NCI-H748 treated with DMSO at 0.1 percent for 48 hours (cell line): ENCODE results near the gene XPO5.
"Not testable (repeated sequence)": the region's sequence is repeated elsewhere in the genome, so short reads cannot be mapped to it uniquely, and the experiment has no call there.

Experiments
- DNase-seq: peaks from one replicate; lab custom pipeline; 2025; lab: John Stamatoyannopoulos, UW

Gene XPO5

GRCh38 chr6:43575772-43576551, at the start of gene XPO5, which contains the start of gene POLH:
Gene XPO5, minus strand, starts transcription at chr6:43576038. Its CDS starts 174 bp downstream, at chr6:43575864.
Gene POLH, plus strand, starts transcription at chr6:43576185. Its CDS starts 6,135 bp downstream, at chr6:43582320.
- DNase-seq: peak; percentile 91

- DNase-seq: no peak
These were observed 49.7 kb upstream of the XPO5 start for GRCh38 chr6:43625393-43625992.

GRCh38 chr6:43624786-43625288, 49.0 kb upstream of the XPO5 start:
- DNase-seq: no peak

- DNase-seq: no peak
These were observed 48.3 kb upstream of the XPO5 start for GRCh38 chr6:43623880-43624785.

GRCh38 chr6:43622541-43622940, 46.7 kb upstream of the XPO5 start:
- no peak for DNase-seq

GRCh38 chr6:43621836-43622180, 46.0 kb upstream of the XPO5 start:
- no peak for DNase-seq

GRCh38 chr6:43621078-43621835, 45.4 kb upstream of the XPO5 start:
- no peak for DNase-seq

- DNase-seq: no peak
These were observed 41.1 kb upstream of the XPO5 start for GRCh38 chr6:43616725-43617472.

- no peak for DNase-seq
These were observed 38.5 kb upstream of the XPO5 start for GRCh38 chr6:43614396-43614730.

GRCh38 chr6:43613721-43614395, 38.0 kb upstream of the XPO5 start:
- DNase-seq: no peak

GRCh38 chr6:43610431-43610830, 34.6 kb upstream of the XPO5 start:
- DNase-seq: no peak

- no peak for DNase-seq
These were observed 33.6 kb upstream of the XPO5 start for GRCh38 chr6:43609402-43609801.

GRCh38 chr6:43608807-43609206, 33.0 kb upstream of the XPO5 start:
- DNase-seq: no peak

- peak; percentile 81 for DNase-seq
These were observed 32.5 kb upstream of the XPO5 start for GRCh38 chr6:43608310-43608763.

- no peak for DNase-seq
These were observed 30.2 kb upstream of the XPO5 start for GRCh38 chr6:43606019-43606418.

- no peak for DNase-seq
These were observed 28.3 kb upstream of the XPO5 start for GRCh38 chr6:43604174-43604573.

- DNase-seq: no peak
These were observed 24.8 kb upstream of the XPO5 start for GRCh38 chr6:43600595-43600994.

- no peak for DNase-seq
These were observed 18.1 kb upstream of the XPO5 start for GRCh38 chr6:43593938-43594337.

- not testable (repeated sequence) for DNase-seq
These were observed 13.7 kb upstream of the XPO5 start for GRCh38 chr6:43589564-43589963.

- no peak for DNase-seq
These were observed 12.4 kb upstream of the XPO5 start for GRCh38 chr6:43588194-43588593.
